GM12892 (cell line): ENCODE measurements around the gene NCLN.
"Not testable (repeated sequence)": the region's sequence is repeated elsewhere in the genome, so short reads cannot be mapped to it uniquely, and the experiment has no call there.

Experiments used
- DNase-seq: peaks from one replicate; pipeline ENCODE4 v3.0.0; 2011; ENCODE audit not compliant: insufficient read length
- FAIRE-seq: peaks from 2 replicates; lab custom pipeline; 2011; peaks lifted over from hg19 to GRCh38; lab: Jason Lieb, UNC
- POLR2A ChIP-seq: IDR thresholded peaks from 2 replicates; pipeline ENCODE4 v1.6.1; 2011; ENCODE audit warnings: low read depth, low read length, control low read depth
- POLR2AphosphoS5 ChIP-seq: IDR thresholded peaks from 2 replicates; pipeline ENCODE4 v1.6.1; 2011; ENCODE audit warnings: low read depth, low read length, control low read depth
- TAF1 ChIP-seq: IDR thresholded peaks from 2 replicates; pipeline ENCODE4 v1.6.1; 2011; ENCODE audit warnings: low read depth, mild to moderate bottlenecking, control low read depth, low read length, borderline replicate concordance

Gene NCLN

DNA sequence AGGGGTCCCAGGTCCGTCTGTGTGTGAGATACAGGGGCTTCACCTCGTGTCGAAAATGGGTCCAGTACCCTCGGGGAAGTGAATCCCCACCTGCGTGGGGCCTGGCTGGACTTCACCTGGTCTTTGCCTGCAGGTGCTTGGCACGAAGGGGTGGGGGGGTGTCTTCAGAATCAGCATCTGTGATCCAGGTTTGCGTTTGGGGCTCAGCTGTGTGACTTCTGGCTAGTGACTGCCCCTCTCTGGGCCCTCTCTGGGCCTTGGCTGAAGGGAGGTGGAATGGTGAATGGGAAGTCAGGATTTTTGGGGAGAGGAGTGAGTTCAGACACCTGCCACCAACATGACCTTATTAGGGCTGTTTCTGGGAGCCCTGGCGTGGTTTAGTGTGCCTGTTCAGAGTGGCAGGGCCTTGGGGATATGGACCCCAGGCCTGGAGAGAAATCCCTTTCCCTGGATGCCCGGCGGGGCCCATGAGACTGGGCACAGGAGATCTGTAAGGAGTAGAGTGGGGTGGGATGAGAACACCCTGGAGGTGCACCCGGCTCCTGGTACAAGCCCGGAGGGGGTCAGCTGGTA, 41.4 kb downstream of the NCLN start:
- no peak for FAIRE-seq
- no peak for DNase-seq
- TF ChIP-seq POLR2A: no peak
- TF ChIP-seq POLR2AphosphoS5: no peak
- no peak for TF ChIP-seq TAF1

DNA sequence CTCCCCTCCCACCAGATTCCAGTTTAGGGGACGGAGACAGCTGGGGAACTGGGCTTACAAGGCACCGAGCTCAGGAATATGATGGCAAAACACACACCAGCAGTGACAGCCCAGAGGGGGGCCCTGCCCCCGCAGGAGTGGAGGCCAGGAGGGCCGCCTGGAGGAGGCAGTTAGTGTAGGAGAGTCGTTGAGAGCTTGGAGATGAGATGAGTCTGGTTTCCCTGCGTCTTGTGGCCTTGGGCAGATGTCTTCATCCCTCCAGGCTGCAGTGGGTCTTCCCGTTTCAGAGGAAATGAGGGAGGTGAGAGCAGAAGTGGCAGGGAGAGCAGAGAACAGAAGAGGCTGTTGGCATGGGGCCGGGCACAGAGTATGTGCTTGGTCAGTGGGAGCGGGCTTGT, 43.6 kb downstream of the NCLN start:
- DNase-seq (no peak), FAIRE-seq (no peak)
- no peak for TF ChIP-seq POLR2A
- TF ChIP-seq TAF1: no peak
- no peak for TF ChIP-seq POLR2AphosphoS5

- DNase-seq: no peak
- FAIRE-seq: no peak
- TF ChIP-seq POLR2AphosphoS5 (no peak), TAF1 (no peak), POLR2A (no peak)
These were observed 44.3 kb downstream of the NCLN start for GRCh38 chr19:3229888-3230496.

- DNase-seq (no peak), FAIRE-seq (no peak)
- TF ChIP-seq TAF1 (no peak), POLR2A (no peak), POLR2AphosphoS5 (no peak)
These were observed 45.6 kb downstream of the NCLN start for GRCh38 chr19:3231288-3231687.

DNA sequence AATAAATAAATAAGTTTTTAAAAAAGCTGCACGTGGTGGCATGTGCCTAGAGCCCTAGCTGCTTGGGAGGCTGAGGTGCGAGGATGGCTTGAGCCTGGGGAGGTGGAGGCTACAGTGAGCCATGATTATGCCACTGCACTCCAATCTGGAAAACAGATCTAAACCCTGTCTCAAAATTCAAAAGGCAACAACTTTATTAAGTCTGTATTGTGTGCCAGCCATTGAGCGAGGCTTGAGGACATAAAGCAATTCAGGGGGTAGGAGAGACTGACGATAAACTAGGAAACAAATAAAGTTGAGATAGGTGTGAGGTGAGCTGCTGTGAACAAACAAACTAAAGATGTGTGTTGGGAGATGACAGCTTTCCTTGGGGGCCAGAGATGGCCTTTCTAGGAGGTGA, 47.4 kb downstream of the NCLN start:
- FAIRE-seq (no peak), DNase-seq (no peak)
- TF ChIP-seq TAF1 (no peak), POLR2A (no peak), POLR2AphosphoS5 (no peak)

- TF ChIP-seq POLR2AphosphoS5 (no peak), POLR2A (no peak), TAF1 (no peak)
- FAIRE-seq (no peak), DNase-seq (no peak)
These were observed 48.1 kb downstream of the NCLN start for GRCh38 chr19:3233831-3234230.

- TF ChIP-seq POLR2AphosphoS5 (no peak), TAF1 (no peak), POLR2A (no peak)
- no peak for FAIRE-seq
- no peak for DNase-seq
These were observed 49.1 kb downstream of the NCLN start for GRCh38 chr19:3234800-3235199.

DNA sequence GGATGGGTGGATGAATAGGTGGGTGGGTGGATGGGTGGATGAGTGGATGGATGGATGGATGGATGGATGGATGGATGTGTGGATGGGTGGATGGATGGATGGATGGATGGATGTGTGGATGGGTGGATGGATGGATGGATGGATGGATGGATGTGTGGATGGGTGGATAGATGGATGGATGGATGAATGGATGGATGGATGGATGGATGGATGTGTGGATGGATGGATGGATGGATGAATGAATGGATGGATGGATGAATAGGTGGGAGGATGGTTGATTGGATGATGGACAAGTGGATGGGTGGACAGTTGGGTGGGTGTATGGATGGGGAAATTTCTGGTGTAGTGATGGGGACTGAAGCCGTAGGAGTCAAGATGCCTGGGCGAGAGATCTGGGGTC, 49.9 kb downstream of the NCLN start:
- FAIRE-seq, DNase-seq: not testable (repeated sequence)

- no peak for DNase-seq
- FAIRE-seq: no peak
These were observed 50.5 kb downstream of the NCLN start for GRCh38 chr19:3236272-3236671.

DNA sequence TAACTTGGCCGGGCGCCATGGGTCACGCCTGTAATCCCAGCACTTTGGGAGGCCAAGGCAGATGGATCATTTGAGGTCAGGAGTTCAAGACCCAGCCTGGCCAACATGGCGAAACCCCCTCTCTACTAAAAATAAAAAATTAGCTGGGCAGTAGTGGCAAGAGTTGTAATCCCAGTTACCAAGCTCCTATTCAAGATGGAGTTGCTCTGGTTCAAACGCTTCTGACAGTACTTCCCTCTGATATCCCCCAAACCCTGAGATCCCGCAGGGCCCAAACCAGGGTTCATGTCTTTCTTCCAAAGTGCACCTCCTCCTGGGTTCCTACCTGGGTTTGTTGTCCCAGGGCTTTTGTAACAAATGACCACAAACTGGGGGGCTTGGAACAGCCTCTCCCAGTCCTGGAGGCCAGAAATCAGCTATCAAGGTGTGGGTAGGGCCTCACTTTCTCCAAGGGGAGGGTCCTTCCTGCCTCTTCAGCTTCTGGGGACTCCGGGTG, 52.4 kb downstream of the NCLN start:
- DNase-seq: no peak
- no peak for FAIRE-seq
- TF ChIP-seq TAF1: no peak
- no peak for TF ChIP-seq POLR2A
- no peak for TF ChIP-seq POLR2AphosphoS5

More at GRCh38 chr19:3236272-3236671, 50.5 kb downstream of the NCLN start:
- TF ChIP-seq POLR2AphosphoS5 (no peak), TAF1 (no peak), POLR2A (no peak)

DNA sequence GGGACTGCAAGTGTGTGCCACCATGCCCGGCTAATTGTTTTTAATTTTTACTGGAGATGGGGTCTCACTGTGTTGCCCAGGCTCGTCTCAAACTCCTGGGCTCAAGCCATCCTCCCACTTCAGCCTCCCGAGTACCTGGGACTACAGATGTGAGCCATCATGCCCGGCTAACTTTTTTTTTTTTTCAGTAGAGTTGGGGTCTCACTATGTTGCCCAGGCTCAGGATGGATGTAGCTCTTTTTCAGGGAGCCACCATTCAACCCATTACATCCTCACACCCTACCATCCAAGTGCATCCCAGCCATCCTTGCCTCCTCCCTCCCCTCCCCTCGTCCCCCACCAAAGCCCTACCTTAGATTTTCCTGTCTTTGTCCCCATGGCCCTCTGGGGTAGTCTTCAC, 53.6 kb downstream of the NCLN start:
- no peak for DNase-seq
- FAIRE-seq: no peak
- TF ChIP-seq TAF1 (no peak), POLR2A (no peak), POLR2AphosphoS5 (no peak)

DNA sequence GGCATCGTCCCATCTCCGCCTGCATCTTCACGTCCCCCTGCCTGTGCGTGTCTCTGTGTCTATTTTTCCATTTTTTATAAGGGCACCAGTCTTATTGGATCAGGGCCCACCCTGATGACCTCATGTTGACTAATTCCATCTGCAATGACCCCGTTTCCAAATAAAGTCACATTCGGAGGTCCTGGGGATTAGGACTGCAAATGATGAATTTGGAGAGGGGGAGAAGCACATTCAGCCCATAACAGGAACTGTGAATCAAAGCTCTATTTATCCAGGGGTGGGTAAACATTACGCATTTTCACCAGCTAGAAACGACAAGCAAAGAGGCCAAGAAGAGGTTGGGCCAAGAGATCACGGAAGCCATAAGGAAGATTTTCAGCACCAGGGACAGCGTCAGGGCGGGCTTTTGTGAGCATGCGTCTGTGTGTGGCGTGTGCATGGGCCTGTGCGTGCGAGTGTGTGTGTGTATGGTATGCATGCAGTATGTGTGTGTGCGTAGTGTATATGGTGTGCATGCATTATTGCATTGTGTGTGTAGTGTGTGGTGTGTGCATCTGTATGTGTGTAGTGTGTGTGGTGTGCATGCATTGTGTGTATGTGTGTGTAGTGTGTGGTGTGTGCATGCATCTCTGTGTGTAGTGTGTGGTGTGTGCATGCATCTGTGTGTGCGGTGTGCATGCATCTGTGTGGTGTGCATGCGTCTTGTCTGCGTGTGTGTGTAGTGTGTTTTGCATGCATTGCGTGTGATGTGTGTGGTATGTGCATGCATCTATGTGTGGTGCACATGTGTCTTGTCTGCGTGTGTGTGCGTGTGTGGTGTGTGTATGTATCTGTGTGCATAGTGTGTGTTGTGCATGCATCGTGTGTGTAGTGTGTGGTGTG, 58.3 kb downstream of the NCLN start:
- no peak for TF ChIP-seq POLR2A
- TF ChIP-seq POLR2AphosphoS5: no peak
- TF ChIP-seq TAF1: no peak
- DNase-seq: no peak
- FAIRE-seq: no peak
